ENCODE results near the gene BMPER. TPM values are rescaled to one million over a fixed set of nuclear protein-coding genes. Genes with fewer than 3 reads are reported as not detected.

BMPER gene
- total RNA-seq, 6 donors from 2014 or later, result 2.5 to 15.6 (median 9.4) TPM

GRCh38 chr7:33981671-33982424 lies 76.5 kb downstream of the BMPER start:
- TF ChIP-seq EP300 (IDR thresholded peaks at IDR 0.05) (no peak), CTCF (IDR thresholded peaks at IDR 0.05) (no peak), POLR2AphosphoS5 (IDR thresholded peaks at IDR 0.05) (no peak), POLR2A (IDR thresholded peaks at IDR 0.05) (no peak)
- H3K4me1 ChIP-seq, result no peaks in the 10 kb centered on the region
- no peak for DNase-seq
- no peak overlapping the region for H3K27ac ChIP-seq
- no peaks in the 10 kb centered on the region for H3K27me3 ChIP-seq
- no peaks in the 10 kb centered on the region for H3K36me3 ChIP-seq
- WGBS, 2 donors, result 78 to 80% methylated on average over 5 of the region's 5 CpGs
- ATAC-seq (ENCODE audit: low FRiP score in 2 of 2), result no peak
- no peaks in the 10 kb centered on the region for H3K9me3 ChIP-seq
- no peak overlapping the region for H3K4me3 ChIP-seq

GRCh38 chr7:33982425-33982786 lies 77.1 kb downstream of the BMPER start:
- no peaks in the 10 kb centered on the region for H3K36me3 ChIP-seq
- H3K4me3 ChIP-seq, result no peak overlapping the region
- ATAC-seq (ENCODE audit: low FRiP score in 2 of 2) (no peak), DNase-seq (no peak)
- H3K27ac ChIP-seq, result no peak overlapping the region
- no peaks in the 10 kb centered on the region for H3K9me3 ChIP-seq
- peak in 3 of 6 experiments; percentile 26 to 34 (median 33) for TF ChIP-seq CTCF (IDR thresholded peaks at IDR 0.05)
- TF ChIP-seq POLR2AphosphoS5 (IDR thresholded peaks at IDR 0.05), result no peak
- no peak for TF ChIP-seq EP300 (IDR thresholded peaks at IDR 0.05)
- no peak for TF ChIP-seq POLR2A (IDR thresholded peaks at IDR 0.05)
- H3K4me1 ChIP-seq, result peaks cover 0 to 3% (median 0%) of the 10 kb centered on the region in 4 donors
- 41 to 62% methylated on average over 2 of the region's 2 CpGs for WGBS, 2 donors
- H3K27me3 ChIP-seq, result no peaks in the 10 kb centered on the region

DNA sequence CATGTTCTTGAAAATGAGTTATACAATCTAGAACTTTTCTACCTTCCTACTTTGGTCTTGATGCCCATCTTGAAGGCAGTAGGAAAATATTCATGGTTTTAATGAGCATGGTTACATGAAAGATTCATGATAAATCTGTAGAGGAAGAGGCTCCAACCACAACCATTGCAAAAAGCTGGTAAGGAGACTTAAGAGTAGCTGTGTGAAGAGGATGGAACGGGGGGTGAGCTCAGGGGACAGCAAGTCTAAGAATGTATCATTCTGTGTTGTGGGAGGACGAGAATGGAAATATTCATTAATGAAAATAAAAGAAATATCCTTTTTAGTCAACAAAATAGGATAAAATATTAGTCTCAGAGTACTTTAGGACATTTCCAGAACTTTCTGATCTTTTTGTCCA lies 81.1 kb downstream of the BMPER start:
- H3K9me3 ChIP-seq, result no peaks in the 10 kb centered on the region
- 66 to 82% methylated on average over 2 of the region's 2 CpGs for WGBS, 2 donors
- no peaks in the 10 kb centered on the region for H3K27me3 ChIP-seq
- DNase-seq (no peak), ATAC-seq (ENCODE audit: low FRiP score in 2 of 2) (no peak)
- peak overlapping the region in 1 of 4 donors; percentile 42 for H3K27ac ChIP-seq
- TF ChIP-seq EP300 (IDR thresholded peaks at IDR 0.05), result no peak
- no peak for TF ChIP-seq POLR2AphosphoS5 (IDR thresholded peaks at IDR 0.05)
- no peak for TF ChIP-seq POLR2A (IDR thresholded peaks at IDR 0.05)
- TF ChIP-seq CTCF (IDR thresholded peaks at IDR 0.05), result no peak
- H3K4me1 ChIP-seq, result peaks cover 0 to 3% (median 0%) of the 10 kb centered on the region in 4 donors
- no peak overlapping the region for H3K4me3 ChIP-seq
- H3K36me3 ChIP-seq, result no peaks in the 10 kb centered on the region

DNA sequence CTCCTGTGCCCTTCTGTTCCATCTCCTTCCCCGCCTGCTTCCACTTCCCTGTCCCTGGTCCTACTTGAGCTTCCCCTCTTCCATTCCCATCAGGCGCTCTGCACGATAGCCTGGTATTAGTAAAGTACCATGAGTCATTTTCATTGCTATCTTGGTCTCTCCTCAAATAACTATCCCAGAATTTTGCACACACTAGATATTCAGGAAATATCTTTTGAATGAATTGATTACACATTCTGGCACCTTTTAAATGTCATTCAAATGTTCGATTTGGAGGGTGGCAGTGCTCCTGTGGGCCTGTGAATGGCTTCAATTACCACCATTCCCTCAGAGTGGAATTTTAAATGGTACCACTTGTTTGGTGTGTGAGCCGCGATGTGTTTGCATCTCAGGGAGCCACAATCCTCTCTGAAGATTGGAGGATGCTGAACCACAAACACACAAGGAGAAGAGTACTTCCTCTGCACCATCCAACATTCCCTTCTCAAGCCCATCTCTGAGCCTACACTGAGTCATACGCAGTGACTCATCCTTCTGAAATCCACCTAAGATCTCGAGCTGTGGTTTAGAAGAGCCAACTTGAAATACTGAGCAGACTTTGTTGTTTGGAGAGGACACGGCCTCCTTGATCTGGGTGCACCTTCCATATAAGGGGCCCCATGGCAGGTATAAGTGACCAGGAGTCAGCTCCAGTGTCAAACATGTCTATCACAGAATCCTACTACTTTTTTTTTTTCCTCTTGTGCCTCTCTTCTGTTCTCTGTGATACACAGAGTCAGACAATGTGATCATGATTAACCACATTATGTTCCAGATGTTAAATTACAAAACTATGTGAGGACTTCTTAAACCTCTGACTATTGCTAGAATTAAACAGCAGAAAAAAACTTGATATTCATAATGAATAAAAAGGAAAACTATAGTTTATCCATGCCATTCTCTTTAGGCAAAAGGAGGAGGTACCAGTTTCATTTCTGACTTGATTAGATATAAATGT lies 81.9 kb downstream of the BMPER start:
- TF ChIP-seq EP300 (IDR thresholded peaks at IDR 0.05) (peak in 1 of 4 donors; percentile 83), CTCF (IDR thresholded peaks at IDR 0.05) (no peak), POLR2AphosphoS5 (IDR thresholded peaks at IDR 0.05) (peak; percentile 34 to 54)
- Histone ChIP-seq H3K27me3 (no peaks in the 10 kb centered on the region), H3K4me1 (peaks cover 0 to 3% (median 0%) of the 10 kb centered on the region in 4 donors), H3K36me3 (no peaks in the 10 kb centered on the region), H3K9me3 (no peaks in the 10 kb centered on the region), H3K27ac (peak overlapping the region in 1 of 4 donors; percentile 42), H3K4me3 (no peak overlapping the region)
- WGBS, 2 donors, result 60 to 73% methylated on average over 9 of the region's 9 CpGs
- DNase-seq (peak in 1 of 2 donors; percentile 62), ATAC-seq (ENCODE audit: low FRiP score in 2 of 2) (peak; percentile 94 to 99)

All from upper lobe of left lung (tissue), 6 donors.